Measurements from ENCODE around the gene LMNTD2.

LMNTD2 gene

GRCh38 chr11:506995-507726 is 53.4 kb downstream of the LMNTD2 start, which contains the start of gene RNH1:
Gene RNH1 (minus strand): TSS chr11:507242. CDS start chr11:502162, 5,080 bp downstream.
- peak within 1 kb of the TSS; percentile 67 for H3K4me3 ChIP-seq (replicated peaks; ENCODE audit: insufficient read depth, low read length)
- H3K27ac ChIP-seq (replicated peaks), result peak within 1 kb of the TSS; percentile 100
- TF ChIP-seq SPI1 (IDR thresholded peaks at IDR 0.05; ENCODE audit: borderline replicate concordance, low read depth) (no peak), REST (IDR thresholded peaks at IDR 0.05; ENCODE audit: insufficient replicate concordance, low read depth) (no peak), POLR2AphosphoS5 (IDR thresholded peaks at IDR 0.05; ENCODE audit: low read depth) (no peak), GABPA (IDR thresholded peaks at IDR 0.05; ENCODE audit: low read depth) (no peak)
- TF ChIP-seq, protein P1, sequence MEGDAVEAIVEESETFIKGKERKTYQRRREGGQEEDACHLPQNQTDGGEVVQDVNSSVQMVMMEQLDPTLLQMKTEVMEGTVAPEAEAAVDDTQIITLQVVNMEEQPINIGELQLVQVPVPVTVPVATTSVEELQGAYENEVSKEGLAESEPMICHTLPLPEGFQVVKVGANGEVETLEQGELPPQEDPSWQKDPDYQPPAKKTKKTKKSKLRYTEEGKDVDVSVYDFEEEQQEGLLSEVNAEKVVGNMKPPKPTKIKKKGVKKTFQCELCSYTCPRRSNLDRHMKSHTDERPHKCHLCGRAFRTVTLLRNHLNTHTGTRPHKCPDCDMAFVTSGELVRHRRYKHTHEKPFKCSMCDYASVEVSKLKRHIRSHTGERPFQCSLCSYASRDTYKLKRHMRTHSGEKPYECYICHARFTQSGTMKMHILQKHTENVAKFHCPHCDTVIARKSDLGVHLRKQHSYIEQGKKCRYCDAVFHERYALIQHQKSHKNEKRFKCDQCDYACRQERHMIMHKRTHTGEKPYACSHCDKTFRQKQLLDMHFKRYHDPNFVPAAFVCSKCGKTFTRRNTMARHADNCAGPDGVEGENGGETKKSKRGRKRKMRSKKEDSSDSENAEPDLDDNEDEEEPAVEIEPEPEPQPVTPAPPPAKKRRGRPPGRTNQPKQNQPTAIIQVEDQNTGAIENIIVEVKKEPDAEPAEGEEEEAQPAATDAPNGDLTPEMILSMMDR (IDR thresholded peaks at IDR 0.05; ENCODE audit: insufficient read depth, low read length), result no peak
- no peaks in the 10 kb centered on the region for H3K27me3 ChIP-seq (ENCODE audit: insufficient read depth, poor library complexity, severe bottlenecking)
- peak; percentile 90 to 97 for DNase-seq (ENCODE audit: low read depth in 1 of 2, low spot score in 1 of 2)

GRCh38 chr11:506238-506994 is 54.1 kb downstream of the LMNTD2 start:
- DNase-seq (ENCODE audit: low read depth in 1 of 2, low spot score in 1 of 2), result peak; percentile 97 to 98
- TF ChIP-seq GABPA (IDR thresholded peaks at IDR 0.05; ENCODE audit: low read depth) (peak; percentile 51), SPI1 (IDR thresholded peaks at IDR 0.05; ENCODE audit: borderline replicate concordance, low read depth) (no peak), REST (IDR thresholded peaks at IDR 0.05; ENCODE audit: insufficient replicate concordance, low read depth) (peak; percentile 37), POLR2AphosphoS5 (IDR thresholded peaks at IDR 0.05; ENCODE audit: low read depth) (peak; percentile 69; the same call in 1 of the 2 replicates)
- TF ChIP-seq, protein P1 (IDR thresholded peaks at IDR 0.05; ENCODE audit: insufficient read depth, low read length), result no peak
- peak overlapping the region; percentile 100 for H3K27ac ChIP-seq (replicated peaks)
- peak overlapping the region; percentile 67 for H3K4me3 ChIP-seq (replicated peaks; ENCODE audit: insufficient read depth, low read length)
- H3K27me3 ChIP-seq (ENCODE audit: insufficient read depth, poor library complexity, severe bottlenecking), result no peaks in the 10 kb centered on the region

GRCh38 chr11:504994-505344 is 55.6 kb downstream of the LMNTD2 start:
- H3K27ac ChIP-seq (replicated peaks), result peak overlapping the region; percentile 100
- DNase-seq (ENCODE audit: low read depth in 1 of 2, low spot score in 1 of 2), result no peak
- no peaks in the 10 kb centered on the region for H3K27me3 ChIP-seq (ENCODE audit: insufficient read depth, poor library complexity, severe bottlenecking)
- no peak for TF ChIP-seq POLR2AphosphoS5 (IDR thresholded peaks at IDR 0.05; ENCODE audit: low read depth)
- peak overlapping the region; percentile 67 for H3K4me3 ChIP-seq (replicated peaks; ENCODE audit: insufficient read depth, low read length)

Small RNAs within 50 kb of the gene (microRNA-seq; reads per million reads assigned to microRNA genes)
- 2,279 reads per million, percentile 92 among the genes with 10 or more reads in this experiment for gene MIR210
